ENCODE results near the gene PNPLA2. TPM values are rescaled to one million over a fixed set of nuclear protein-coding genes. Genes with fewer than 3 reads are reported as not detected.

PNPLA2 gene
- total RNA-seq, 1 experiment from 2014 or later: 10.3 TPM

- no peak for DNase-seq (ENCODE audit: low spot score)
- in situ Hi-C loops (cut with HindIII; ENCODE audit: low sequenced_read_pairs): no loop called here
Measured at GRCh38 chr11:849951-850774, 31.4 kb downstream of the PNPLA2 start.

DNA sequence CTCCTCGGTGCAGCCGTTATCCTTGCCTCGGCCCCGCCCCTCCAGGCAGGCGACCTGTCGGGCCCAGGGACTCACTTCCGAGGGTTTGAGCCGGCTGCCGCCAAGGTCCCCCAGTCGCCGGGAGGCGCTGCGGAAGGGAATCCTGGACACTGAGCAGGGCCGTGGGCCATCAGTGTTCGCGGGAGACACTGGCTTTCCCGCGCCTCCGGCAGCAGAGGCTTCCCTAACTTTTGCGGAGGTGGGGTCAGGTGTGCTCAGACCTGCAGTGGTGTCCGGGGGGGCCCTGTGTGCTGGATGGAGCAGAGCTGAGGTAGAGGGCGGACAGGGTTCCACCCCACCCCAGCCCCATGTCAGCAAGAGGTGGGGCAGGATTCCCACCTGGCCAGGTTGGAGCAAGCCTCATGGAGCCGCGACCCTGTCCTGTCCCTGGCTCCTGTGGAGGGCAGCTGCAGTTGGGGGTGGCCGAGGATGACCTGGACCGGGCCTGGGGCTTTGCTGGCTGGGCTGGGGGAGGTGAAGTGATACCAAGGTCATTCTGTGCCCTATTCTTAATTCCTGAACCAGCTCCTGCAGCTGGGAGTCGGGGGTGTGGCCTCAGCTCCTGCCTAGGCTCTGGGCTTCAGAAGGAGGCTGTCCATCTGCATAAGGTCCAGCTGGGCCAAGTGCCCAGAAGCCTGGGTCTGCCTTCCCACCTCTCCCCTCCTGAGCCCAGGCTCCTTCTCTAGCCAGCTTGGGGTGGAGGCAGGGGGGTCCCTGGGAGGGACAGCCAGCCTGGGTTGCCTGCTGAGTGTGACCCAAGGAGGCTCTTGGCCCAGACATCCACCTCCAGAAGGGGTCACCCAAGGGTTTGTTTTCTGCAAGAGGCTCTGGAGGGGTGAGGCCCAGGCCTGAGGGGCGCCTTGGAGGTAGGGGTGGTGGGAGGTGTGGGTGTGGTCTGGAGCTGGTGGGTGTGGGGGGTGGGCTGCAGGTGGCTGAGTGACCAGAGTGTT, 32.4 kb downstream of the PNPLA2 start:
- in situ Hi-C loops (cut with HindIII; ENCODE audit: low sequenced_read_pairs): no loop called here
- DNase-seq (ENCODE audit: low spot score): peak; percentile 44

- no peak for DNase-seq (ENCODE audit: low spot score)
- in situ Hi-C loops (cut with HindIII; ENCODE audit: low sequenced_read_pairs): no loop called here
Measured at GRCh38 chr11:852762-853161, 34.0 kb downstream of the PNPLA2 start.

GRCh38 chr11:853682-854448, 35.2 kb downstream of the PNPLA2 start:
- DNase-seq (ENCODE audit: low spot score): no peak
- in situ Hi-C loops (cut with HindIII; ENCODE audit: low sequenced_read_pairs): no loop called here

DNA sequence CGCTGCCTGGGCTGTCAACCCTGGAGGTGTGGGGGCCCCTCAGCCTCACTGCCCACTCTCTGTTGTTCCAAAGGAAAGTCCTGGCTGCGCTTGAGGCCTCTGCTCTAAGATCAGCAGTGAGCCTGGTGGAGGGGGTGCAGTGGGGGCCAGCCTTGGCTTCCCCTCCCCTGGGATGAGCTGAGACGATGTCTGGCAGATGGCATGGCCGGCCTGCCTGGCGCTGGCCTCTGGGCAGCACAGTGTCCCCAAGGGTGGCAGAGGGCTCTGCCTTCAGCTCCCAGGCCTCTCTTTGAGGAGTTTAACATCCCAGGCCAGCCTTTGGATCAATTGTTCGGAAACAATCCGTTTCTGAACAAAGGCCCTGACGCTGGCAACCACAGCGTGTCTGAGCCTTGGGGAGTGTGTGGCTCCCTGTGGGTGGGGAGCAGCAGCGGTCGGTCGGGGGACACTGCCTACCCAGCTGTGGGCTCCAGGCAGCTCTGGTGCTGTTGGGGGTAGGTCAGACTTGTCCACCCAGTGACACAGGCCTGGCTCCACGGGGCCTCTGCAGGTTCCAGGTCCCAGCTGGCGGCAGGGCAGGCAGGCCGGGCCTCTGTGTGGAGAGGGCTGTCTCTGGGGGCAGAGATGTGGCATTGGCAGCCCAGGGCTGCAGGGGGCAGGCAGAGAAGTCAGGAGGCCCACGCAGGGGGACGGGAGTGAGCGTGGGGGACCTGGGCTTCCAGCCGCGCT, 36.1 kb downstream of the PNPLA2 start:
- in situ Hi-C loops (cut with HindIII; ENCODE audit: low sequenced_read_pairs): no loop called here
- no peak for DNase-seq (ENCODE audit: low spot score)

GRCh38 chr11:855330-855674, 36.6 kb downstream of the PNPLA2 start:
- in situ Hi-C loops (cut with HindIII; ENCODE audit: low sequenced_read_pairs): no loop called here
- no peak for DNase-seq (ENCODE audit: low spot score)

GRCh38 chr11:855796-856195, 37.1 kb downstream of the PNPLA2 start:
- DNase-seq (ENCODE audit: low spot score): no peak
- in situ Hi-C loops (cut with HindIII; ENCODE audit: low sequenced_read_pairs): no loop called here

DNA sequence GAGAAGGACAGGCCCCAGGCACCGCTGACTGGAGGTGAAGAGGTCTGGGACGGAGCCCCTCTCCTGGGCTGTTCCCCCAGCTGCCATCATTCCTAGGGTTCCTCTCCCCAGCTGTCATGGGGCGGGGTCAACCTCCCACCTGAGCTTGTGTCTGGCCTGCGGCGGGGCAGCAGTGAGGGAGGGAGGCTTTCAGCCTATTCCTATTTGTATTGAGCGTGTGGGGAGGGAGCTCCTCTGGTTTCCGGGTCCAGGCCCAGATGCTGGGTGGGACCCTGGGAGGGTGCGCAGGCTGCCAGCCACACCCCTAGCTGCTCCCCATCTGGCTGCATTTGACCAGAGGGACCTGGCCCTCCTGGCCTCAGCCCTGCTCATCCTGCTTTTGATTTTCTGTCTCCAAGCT, 37.7 kb downstream of the PNPLA2 start:
- no peak for DNase-seq (ENCODE audit: low spot score)
- in situ Hi-C loops (cut with HindIII; ENCODE audit: low sequenced_read_pairs): no loop called here

- in situ Hi-C loops (cut with HindIII; ENCODE audit: low sequenced_read_pairs): no loop called here
- DNase-seq (ENCODE audit: low spot score): no peak
Measured at GRCh38 chr11:858053-858761, 39.5 kb downstream of the PNPLA2 start.

DNA sequence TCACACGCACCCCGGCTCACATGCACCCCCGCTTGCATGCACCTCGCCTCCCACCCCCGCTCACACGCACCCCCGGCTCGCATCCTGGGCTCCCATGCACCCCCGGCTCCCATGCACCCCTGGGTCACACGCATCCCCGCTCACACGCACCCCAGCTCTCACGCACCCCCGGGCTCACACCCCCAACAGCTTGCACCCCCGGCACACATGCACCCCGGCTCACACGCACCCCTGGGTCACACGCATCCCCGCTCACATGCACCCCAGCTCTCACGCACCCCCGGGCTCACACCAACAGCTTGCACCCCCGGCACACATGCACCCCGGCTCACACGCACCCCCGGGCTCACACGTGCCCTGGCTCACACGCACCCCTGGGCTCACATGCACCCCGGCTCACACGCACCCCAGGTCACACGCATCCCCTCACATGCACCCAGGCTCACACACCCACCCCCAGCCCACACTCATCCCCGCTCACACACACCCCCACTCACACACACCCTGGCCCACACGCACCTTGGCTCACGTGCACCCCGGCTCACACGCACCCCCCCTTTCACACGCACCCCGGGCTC, 40.1 kb downstream of the PNPLA2 start:
- in situ Hi-C loops (cut with HindIII; ENCODE audit: low sequenced_read_pairs): no loop called here
- DNase-seq (ENCODE audit: low spot score): no peak

DNA sequence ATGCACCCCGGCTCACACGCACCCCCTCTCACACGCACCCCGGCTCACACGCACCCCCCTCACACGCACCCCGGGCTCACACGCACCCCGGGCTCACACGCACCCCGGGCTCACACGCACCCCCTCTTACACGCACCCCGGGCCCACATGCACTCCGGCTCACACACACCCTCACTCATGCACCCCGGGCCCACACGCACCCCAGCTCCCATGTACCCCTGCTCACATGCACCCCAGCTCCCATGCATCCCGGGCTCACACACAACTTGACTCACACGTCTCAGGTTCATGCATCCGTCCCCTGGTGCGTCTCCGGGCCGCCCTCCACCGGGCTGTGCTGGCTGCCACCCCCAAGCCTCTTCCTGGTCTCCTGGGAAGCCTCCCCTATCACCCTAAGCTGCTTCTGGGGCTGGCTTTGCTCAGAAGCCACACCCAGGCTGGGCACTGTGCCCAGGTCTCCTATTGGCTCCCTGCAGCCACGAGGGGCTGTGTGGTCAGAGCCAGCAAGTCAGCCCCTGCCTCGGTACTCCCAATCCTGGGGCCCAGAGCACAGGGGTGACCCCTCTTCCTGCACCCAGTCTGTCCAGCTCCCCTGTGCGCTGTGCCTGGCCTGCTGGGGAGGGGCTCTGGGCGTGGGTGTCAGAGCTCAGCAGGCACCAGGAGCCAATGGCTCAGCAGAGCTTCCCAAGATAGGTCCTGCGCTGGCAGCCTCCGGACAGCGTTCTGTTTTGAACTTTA, 40.8 kb downstream of the PNPLA2 start:
- in situ Hi-C loops (cut with HindIII; ENCODE audit: low sequenced_read_pairs): no loop called here
- peak; percentile 95 for DNase-seq (ENCODE audit: low spot score)

GRCh38 chr11:860234-861104, 41.8 kb downstream of the PNPLA2 start:
- in situ Hi-C loops (cut with HindIII; ENCODE audit: low sequenced_read_pairs): no loop called here
- no peak for DNase-seq (ENCODE audit: low spot score)

DNA sequence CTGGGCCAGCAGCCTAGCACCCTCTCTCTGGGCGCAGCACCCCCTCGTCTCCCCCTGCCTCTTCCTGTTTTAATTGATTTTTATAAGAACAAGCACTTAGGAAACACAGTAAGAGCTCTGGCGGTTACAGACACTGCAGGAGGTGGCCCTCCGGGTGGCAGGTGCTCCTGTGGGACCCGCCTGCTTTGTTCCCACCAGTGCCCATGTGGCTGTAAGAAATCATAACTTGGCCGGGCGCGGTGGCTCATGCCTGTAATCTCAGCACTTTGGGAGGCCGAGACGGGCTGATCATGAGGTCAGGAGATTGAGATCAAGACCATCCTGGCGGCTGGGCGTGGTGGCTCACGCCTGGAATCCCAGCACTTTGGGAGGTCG, 42.4 kb downstream of the PNPLA2 start:
- no peak for DNase-seq (ENCODE audit: low spot score)
- in situ Hi-C loops (cut with HindIII; ENCODE audit: low sequenced_read_pairs): no loop called here

GRCh38 chr11:862081-862661, 43.5 kb downstream of the PNPLA2 start:
- in situ Hi-C loops (cut with HindIII; ENCODE audit: low sequenced_read_pairs): no loop called here
- no peak for DNase-seq (ENCODE audit: low spot score)

DNA sequence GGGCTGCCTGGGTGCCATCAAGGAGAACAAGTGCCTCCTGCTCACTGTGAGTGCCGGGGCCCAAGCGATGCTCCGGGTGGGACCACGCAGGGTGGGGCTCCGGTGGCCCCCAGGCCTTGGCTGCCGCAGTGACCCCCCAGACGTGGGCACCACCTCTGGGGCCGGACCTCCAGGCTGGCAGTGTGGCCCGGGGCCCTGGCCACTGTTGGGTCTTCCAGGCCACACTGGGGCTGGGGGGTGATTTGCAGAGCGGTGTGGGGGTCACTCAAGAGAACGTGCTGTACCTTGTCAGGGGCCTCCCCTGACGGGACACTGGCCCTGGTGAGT, 43.9 kb downstream of the PNPLA2 start:
- in situ Hi-C loops (cut with HindIII; ENCODE audit: low sequenced_read_pairs): no loop called here

More for the DNA sequence above, 43.9 kb downstream of the PNPLA2 start:
- no peak for DNase-seq (ENCODE audit: low spot score)
